ENCODE measurements around the gene DLX6.

DNA sequence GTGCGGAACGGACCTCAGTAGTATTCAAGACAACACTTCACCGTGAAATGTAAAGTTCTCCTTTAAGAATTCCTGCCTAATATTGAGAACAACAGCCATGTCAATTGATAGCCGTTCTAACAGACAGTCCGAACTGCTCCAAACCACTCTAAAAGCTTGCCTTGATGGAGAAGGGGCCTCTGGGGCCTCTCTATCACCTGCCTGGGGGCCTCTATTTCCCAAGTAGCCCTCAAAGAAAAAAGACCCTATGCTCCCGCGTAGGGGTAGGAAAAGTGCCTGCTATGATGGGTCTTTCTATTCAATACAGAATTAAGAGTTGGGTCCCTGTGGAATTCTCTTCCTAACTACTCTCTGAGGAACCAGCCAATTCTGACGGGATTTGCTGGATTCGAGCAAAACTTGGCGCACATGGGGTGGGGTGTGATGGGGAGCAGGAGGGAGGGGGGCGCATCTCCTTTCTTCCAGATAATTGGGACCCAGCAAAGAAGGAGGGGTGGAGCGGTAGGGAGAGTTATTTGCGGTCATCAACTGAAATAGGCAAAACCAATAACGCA, 8.3 kb upstream of the DLX6 start:
- TF ChIP-seq JUND (IDR thresholded peaks at IDR 0.05; ENCODE audit: low read length) (no peak), EP300 (IDR thresholded peaks at IDR 0.05; ENCODE audit: borderline replicate concordance in 1 of 2, low read depth in 2 of 2, low read length in 2 of 2) (no peak), CBX8 (IDR thresholded peaks at IDR 0.05; ENCODE audit: borderline replicate concordance, low read depth, low read length) (peak; percentile 30; the same call in 1 of the 2 replicates), POLR2AphosphoS5 (IDR thresholded peaks at IDR 0.05; ENCODE audit: low read depth, low read length) (no peak), CHD2 (IDR thresholded peaks at IDR 0.05; ENCODE audit: low read length) (no peak), YY1 (IDR thresholded peaks at IDR 0.05; ENCODE audit: low read depth, low read length) (no peak), PHF8 (conservative IDR thresholded peaks at IDR 0.05; ENCODE audit: low read depth, low read length) (no peak), SIN3A (conservative IDR thresholded peaks at IDR 0.05 in 1 of 2, IDR thresholded peaks at IDR 0.05 in 1 of 2; ENCODE audit: low read depth in 1 of 2, low read length in 2 of 2) (no peak), POLR2A (IDR thresholded peaks at IDR 0.05; ENCODE audit: control extremely low read depth in 1 of 2, low read depth in 2 of 2, low read length in 2 of 2) (no peak), ZNF274 (IDR thresholded peaks at IDR 0.05; ENCODE audit: borderline replicate concordance, extremely low read depth, low read length) (no peak), SP1 (IDR thresholded peaks at IDR 0.05; ENCODE audit: low read depth, low read length) (no peak)
- TF ChIP-seq, protein P1, sequence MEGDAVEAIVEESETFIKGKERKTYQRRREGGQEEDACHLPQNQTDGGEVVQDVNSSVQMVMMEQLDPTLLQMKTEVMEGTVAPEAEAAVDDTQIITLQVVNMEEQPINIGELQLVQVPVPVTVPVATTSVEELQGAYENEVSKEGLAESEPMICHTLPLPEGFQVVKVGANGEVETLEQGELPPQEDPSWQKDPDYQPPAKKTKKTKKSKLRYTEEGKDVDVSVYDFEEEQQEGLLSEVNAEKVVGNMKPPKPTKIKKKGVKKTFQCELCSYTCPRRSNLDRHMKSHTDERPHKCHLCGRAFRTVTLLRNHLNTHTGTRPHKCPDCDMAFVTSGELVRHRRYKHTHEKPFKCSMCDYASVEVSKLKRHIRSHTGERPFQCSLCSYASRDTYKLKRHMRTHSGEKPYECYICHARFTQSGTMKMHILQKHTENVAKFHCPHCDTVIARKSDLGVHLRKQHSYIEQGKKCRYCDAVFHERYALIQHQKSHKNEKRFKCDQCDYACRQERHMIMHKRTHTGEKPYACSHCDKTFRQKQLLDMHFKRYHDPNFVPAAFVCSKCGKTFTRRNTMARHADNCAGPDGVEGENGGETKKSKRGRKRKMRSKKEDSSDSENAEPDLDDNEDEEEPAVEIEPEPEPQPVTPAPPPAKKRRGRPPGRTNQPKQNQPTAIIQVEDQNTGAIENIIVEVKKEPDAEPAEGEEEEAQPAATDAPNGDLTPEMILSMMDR (IDR thresholded peaks at IDR 0.05; ENCODE audit: control extremely low read depth in 1 of 3, insufficient read depth in 1 of 3, low read depth in 1 of 3, low read length in 3 of 3) = no peak
- TF ChIP-seq, protein P2, sequence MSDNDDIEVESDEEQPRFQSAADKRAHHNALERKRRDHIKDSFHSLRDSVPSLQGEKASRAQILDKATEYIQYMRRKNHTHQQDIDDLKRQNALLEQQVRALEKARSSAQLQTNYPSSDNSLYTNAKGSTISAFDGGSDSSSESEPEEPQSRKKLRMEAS (IDR thresholded peaks at IDR 0.05) = no peak
- TF ChIP-seq, protein P3, sequence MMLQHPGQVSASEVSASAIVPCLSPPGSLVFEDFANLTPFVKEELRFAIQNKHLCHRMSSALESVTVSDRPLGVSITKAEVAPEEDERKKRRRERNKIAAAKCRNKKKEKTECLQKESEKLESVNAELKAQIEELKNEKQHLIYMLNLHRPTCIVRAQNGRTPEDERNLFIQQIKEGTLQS (IDR thresholded peaks at IDR 0.05; ENCODE audit: insufficient read depth, low read depth, low read length) = no peak
